ENCODE measurements around the gene SAMD14. TPM values are rescaled to one million over a fixed set of nuclear protein-coding genes. Genes with fewer than 3 reads are reported as not detected.
A peak's percentile ranks its signal among the peaks of the same experiment; 100 is the strongest.

SAMD14 gene
- total and polyA plus RNA-seq, 2 donors (not counting 1 experiment from before 2014, with no cell fraction given) = 0.13 to 0.89 TPM

DNA sequence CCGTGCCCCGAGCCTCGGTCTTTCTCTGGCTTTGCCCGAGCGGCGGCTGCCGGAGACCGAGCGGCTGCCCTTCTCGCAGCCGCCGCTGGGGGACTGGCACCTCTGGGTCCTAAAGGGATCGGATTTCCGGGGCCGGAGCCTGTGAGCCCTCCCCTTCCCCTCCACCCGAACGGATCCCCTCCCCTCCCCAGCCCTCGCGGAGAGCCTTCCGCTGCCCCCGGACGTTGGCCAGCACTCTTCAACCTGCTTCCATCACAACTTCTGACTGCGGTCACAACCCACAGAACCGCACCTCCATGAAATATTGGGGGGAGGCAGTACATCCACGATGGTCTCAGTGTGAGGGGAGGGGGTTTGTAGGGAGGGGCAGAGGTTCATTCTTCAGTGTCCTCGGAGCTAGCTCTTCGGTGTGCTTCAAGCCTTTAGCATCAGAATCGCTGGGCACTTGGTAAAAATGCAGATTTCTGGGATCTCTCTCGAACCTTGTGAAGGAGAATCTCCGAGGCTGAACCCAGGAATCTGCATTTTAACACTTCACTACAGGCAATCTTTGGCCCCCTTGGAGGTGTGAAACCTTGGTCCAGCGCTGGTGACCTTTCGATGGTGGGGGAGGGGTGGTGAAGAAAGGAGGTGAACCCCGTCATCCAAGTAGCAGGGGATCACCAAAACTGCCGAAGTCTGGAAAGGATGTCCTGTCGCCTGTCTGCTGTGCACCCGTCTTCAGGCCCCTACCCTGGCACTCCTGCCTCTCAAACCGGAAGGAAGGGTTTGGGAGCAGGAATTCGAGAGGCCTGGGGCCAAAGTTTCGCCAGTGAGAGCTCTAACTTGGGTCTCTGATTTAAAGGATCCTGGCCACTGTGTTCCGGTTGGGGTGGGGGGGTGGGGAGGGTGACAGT lies 21.3 kb upstream of the SAMD14 start:
- H3K9ac ChIP-seq (ENCODE audit: low read length) = peak overlapping the region; percentile 95
- H3K9me3 Mint-ChIP-seq (ENCODE audit: insufficient read depth) = no peaks in the 10 kb centered on the region
- peaks cover 0 to 3% of the 10 kb centered on the region in 2 experiments for H3K36me3 ChIP-seq (replicated peaks in 1 of 2; ENCODE audit: control extremely low read depth in 1 of 2, control insufficient read depth in 1 of 2, extremely low read depth in 1 of 2, insufficient read depth in 2 of 2, low read length in 1 of 2)
- H3K9me3 ChIP-seq (ENCODE audit: control extremely low read depth in 1 of 3, control insufficient read depth in 2 of 3, insufficient read depth in 1 of 3, low read length in 2 of 3) = no peaks in the 10 kb centered on the region
- CTCF ChIA-PET = interaction anchor here (0.6 to 4.2 kb wide), 12 partner anchors 10 to 58 kb away, joined by 3 to 65 read pairs (median 10); partner anchors contain the start of gene PDK2
- peaks cover 45% of the 10 kb centered on the region for H3K79me2 ChIP-seq (ENCODE audit: control insufficient read depth, insufficient read depth, low read length)
- H3K4me3 ChIP-seq (ENCODE audit: control extremely low read depth in 1 of 5, extremely low read depth in 1 of 5, insufficient read depth in 1 of 5, low read depth in 2 of 5, low read length in 4 of 5) = peak overlapping the region; percentile 70 to 97 (median 85)
- peak overlapping the region; percentile 94 for H3K27ac Mint-ChIP-seq
- no peaks in the 10 kb centered on the region for H3K27me3 ChIP-seq (replicated peaks in 1 of 4; ENCODE audit: control extremely low read depth in 1 of 4, control insufficient read depth in 3 of 4, insufficient read depth in 4 of 4, low read length in 3 of 4)
- H3K27me3 Mint-ChIP-seq = no peaks in the 10 kb centered on the region
- H3K4me3 Mint-ChIP-seq = peak overlapping the region; percentile 95
- POLR2A ChIA-PET = interaction anchor here (0.6 to 3.8 kb wide), 7 partner anchors 10 to 333 kb away, joined by 3 to 22 read pairs (median 6); partner anchors contain the start of gene PDK2
- TF ChIP-seq EZH2 (IDR thresholded peaks at IDR 0.05; ENCODE audit: borderline replicate concordance, insufficient read depth, low read depth, low read length, poor library complexity, severe bottlenecking) = no peak
- TF ChIP-seq, protein P1, sequence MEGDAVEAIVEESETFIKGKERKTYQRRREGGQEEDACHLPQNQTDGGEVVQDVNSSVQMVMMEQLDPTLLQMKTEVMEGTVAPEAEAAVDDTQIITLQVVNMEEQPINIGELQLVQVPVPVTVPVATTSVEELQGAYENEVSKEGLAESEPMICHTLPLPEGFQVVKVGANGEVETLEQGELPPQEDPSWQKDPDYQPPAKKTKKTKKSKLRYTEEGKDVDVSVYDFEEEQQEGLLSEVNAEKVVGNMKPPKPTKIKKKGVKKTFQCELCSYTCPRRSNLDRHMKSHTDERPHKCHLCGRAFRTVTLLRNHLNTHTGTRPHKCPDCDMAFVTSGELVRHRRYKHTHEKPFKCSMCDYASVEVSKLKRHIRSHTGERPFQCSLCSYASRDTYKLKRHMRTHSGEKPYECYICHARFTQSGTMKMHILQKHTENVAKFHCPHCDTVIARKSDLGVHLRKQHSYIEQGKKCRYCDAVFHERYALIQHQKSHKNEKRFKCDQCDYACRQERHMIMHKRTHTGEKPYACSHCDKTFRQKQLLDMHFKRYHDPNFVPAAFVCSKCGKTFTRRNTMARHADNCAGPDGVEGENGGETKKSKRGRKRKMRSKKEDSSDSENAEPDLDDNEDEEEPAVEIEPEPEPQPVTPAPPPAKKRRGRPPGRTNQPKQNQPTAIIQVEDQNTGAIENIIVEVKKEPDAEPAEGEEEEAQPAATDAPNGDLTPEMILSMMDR (IDR thresholded peaks at IDR 0.05) = peak; percentile 60
- WGBS (ENCODE audit: insufficient coverage) = 0% methylated on average over 27 of the region's 40 CpGs
- peaks cover 38% of the 10 kb centered on the region for H4K20me1 ChIP-seq (ENCODE audit: control insufficient read depth, insufficient read depth, low read length, poor library complexity, severe bottlenecking)
- intact Hi-C loops (cut with micrococcal nuclease) = loop anchor here (1.0 kb wide), 1 partner anchor 10 kb away; no protein-coding TSS in a partner anchor
- DNase-seq (peak; percentile 90), ATAC-seq (ENCODE audit: low read depth) (peak; percentile 48)
- H3K4me1 Mint-ChIP-seq = peaks cover 37% of the 10 kb centered on the region
- H3K4me2 ChIP-seq (replicated peaks; ENCODE audit: low read depth, low read length, poor library complexity, severe bottlenecking) = peak overlapping the region; percentile 92
- H3K4me1 ChIP-seq (ENCODE audit: control insufficient read depth in 2 of 2, insufficient read depth in 2 of 2, low read length in 2 of 2) = peaks cover 17 to 46% of the 10 kb centered on the region in 2 donors
- H2AFZ ChIP-seq (ENCODE audit: insufficient read depth, low read depth, low read length, poor library complexity, severe bottlenecking) = peak overlapping the region; percentile 70
- H3K27ac ChIP-seq (ENCODE audit: low read length in 2 of 2) = peak overlapping the region; percentile 48 to 75
